Measurements from ENCODE around the gene BORCS5. TPM values are rescaled to one million over a fixed set of nuclear protein-coding genes. Genes with fewer than 3 reads are reported as not detected.

Gene BORCS5
- total and polyA plus RNA-seq, 5 experiments from 2014 or later: 12.4 to 18.4 (median 15.7) TPM

DNA sequence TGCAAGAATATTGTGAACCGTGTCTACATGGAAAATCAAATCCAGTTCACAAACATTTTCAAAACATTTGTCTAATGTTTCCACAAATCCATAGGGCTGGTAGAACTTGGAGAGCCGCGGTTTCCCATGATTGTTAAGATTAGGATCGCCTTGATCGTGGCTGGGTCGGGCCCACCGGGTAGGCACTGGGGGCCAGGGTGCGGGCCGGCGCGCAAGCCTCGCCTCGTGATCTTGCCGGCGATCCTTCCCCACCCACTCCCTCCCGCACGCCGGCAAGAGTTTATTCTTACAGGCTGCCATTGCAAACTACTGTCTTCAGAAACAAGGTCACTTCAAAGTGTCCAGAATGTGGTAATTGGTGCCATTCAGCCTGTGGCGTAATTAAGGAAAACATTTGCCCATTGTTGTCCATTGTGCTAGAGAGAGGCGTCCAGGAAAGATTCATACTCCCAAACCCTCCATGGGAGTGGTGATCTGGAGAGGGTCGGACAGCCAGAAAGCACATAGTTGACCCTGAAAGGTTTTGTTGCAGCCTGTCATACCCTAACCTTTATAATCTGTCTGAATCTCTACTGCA is 95.5 kb downstream of the BORCS5 start:
- H3K4me3 Mint-ChIP-seq: no peak overlapping the region
- H3K27me3 Mint-ChIP-seq: no peaks in the 10 kb centered on the region
- POLR2A ChIA-PET: no interaction called here
- H3K27ac Mint-ChIP-seq: peak overlapping the region in 1 of 10 donors; percentile 50
- no peaks in the 10 kb centered on the region for H3K9me3 Mint-ChIP-seq
- DNase-seq (no peak), ATAC-seq (no peak)
- peaks cover 2 to 12% (median 4%) of the 10 kb centered on the region in 4 donors for H3K4me1 Mint-ChIP-seq
- peaks cover 0 to 4% (median 3%) of the 10 kb centered on the region in 3 donors for H3K36me3 Mint-ChIP-seq

DNA sequence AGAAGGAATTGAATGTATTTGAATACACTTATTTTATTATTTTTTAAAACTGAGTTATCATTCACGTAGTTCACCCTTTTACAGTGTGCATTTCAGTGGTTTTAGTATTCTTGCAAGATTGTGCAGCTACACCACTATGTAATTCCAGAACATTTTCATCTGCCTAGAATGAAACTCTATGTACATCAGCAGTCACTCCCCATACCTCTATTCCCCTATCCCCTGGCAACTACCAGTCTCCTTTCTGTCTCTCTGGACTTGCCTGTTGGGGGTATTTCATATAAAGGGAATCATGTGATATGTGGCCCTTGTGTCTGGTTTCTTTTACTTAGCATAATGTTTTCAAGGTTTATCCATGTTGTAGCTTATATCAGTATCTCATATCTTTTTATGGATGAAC is 96.8 kb downstream of the BORCS5 start:
- Mint-ChIP-seq H3K36me3 (peaks cover 0 to 4% (median 3%) of the 10 kb centered on the region in 3 donors), H3K27me3 (no peaks in the 10 kb centered on the region), H3K4me1 (peaks cover 0 to 8% (median 3%) of the 10 kb centered on the region in 4 donors), H3K27ac (no peak overlapping the region), H3K4me3 (no peak overlapping the region), H3K9me3 (no peaks in the 10 kb centered on the region)
- no peak for DNase-seq
- POLR2A ChIA-PET: interaction anchor here (0.9 kb wide), 1 partner anchor 12 kb away, joined by 3 read pairs; no protein-coding TSS in a partner anchor
- no peak for ATAC-seq

DNA sequence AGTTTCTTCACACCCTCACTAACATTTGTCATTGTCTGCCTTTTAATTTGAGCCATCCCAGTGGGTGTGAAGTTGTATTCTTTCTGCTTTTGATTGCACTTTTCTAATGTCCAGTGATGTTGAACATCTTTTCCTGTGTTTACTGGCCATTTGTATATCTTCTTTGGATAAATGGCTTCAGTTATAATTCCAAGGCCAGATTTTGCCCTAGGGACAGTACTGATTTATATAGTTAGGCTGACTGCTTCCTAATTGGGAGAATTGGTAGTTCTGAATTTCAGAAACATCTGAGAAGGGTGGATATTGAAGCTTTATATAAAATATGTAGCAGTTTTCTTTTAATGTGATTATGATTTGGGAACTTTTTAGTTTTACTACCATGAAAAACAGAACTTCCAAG is 97.4 kb downstream of the BORCS5 start:
- H3K9me3 Mint-ChIP-seq: no peaks in the 10 kb centered on the region
- no peaks in the 10 kb centered on the region for H3K27me3 Mint-ChIP-seq
- no peak for ATAC-seq
- no peak overlapping the region for H3K4me3 Mint-ChIP-seq
- POLR2A ChIA-PET: no interaction called here
- peaks cover 0 to 4% (median 3%) of the 10 kb centered on the region in 3 donors for H3K36me3 Mint-ChIP-seq
- H3K4me1 Mint-ChIP-seq: peaks cover 0 to 4% (median 3%) of the 10 kb centered on the region in 4 donors
- no peak overlapping the region for H3K27ac Mint-ChIP-seq
- DNase-seq: no peak

DNA sequence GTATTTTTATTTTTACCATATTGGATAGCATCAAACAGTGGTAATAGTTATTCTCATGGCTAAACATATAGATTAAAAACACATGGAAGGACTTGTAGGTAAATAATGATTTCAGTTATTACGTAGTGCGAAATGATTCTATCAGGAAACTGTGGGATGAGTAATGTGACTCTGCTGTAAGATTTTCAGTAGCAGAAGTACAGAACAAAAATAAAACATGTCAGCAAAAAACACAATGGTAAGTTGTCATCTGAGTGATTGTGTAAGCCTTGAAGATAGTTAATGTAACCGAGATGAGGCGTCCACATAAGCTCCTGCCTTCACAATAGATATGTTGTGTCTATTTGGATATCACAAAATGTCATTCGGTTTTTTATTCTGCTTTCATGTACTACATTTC is 99.8 kb downstream of the BORCS5 start:
- H3K27ac Mint-ChIP-seq: peak overlapping the region in 5 of 10 donors; percentile 3 to 83 (median 55)
- H3K36me3 Mint-ChIP-seq: peaks cover 0 to 6% (median 6%) of the 10 kb centered on the region in 3 donors
- H3K4me3 Mint-ChIP-seq: no peak overlapping the region
- POLR2A ChIA-PET: no interaction called here
- H3K27me3 Mint-ChIP-seq: no peaks in the 10 kb centered on the region
- no peak for ATAC-seq
- peaks cover 4 to 7% (median 5%) of the 10 kb centered on the region in 4 donors for H3K4me1 Mint-ChIP-seq
- H3K9me3 Mint-ChIP-seq: no peaks in the 10 kb centered on the region
- DNase-seq: no peak

DNA sequence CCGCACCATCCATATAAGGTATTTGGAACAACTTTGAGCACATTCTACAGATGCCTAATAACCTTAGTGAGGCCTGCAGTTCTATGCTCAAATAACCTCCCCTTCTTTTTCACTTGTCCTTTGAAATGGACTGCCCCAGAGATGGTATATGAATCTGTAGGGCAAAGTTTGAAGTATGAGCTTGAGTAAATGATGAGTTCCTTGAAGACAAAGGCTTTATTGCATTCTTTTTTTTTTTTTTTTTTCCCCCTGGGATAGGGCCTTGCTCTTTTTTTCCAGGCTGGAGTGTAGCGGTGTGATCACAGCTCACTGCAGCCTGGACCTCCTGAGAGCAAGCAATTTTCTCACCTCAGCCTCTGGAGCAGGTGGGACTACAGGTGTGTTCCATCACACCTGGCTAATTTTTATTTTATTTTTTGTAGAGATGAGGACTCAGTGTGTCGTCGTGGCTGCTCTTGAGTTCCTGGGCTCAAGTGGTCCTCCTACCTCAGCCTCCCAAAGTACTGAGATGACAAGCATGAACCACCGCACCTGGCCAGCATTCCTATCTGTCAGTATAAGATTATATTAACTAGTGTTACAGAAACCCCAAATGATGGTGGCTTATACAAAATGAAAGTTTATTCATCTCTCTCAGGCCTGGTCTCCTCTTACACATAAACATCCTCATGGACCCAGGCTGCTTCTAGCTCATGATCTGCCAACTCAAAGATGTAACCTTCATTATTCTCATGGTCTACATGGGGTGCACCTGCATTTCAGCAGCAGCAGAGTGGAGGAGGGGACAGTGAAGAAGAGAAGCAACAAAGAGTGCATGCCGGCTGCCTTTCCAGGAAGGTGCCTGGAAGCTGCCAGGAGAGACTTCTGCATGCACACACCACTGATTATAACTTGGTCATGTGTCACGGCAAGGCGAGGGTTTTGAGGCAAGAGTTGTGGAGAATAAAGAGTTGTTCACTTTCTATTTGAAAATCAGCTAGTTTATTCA is 104.4 kb downstream of the BORCS5 start:
- ATAC-seq (no peak), DNase-seq (no peak)
- peak overlapping the region in 2 of 10 donors; percentile 29 to 61 for H3K4me3 Mint-ChIP-seq
- peaks cover 0 to 6% (median 5%) of the 10 kb centered on the region in 3 donors for H3K36me3 Mint-ChIP-seq
- H3K4me1 Mint-ChIP-seq: peaks cover 14 to 31% (median 27%) of the 10 kb centered on the region in 4 donors
- H3K27me3 Mint-ChIP-seq: no peaks in the 10 kb centered on the region
- POLR2A ChIA-PET: interaction anchor here (0.6 to 0.7 kb wide), 3 partner anchors 264 to 510 kb away, joined by 3 to 8 read pairs (median 3); no protein-coding TSS in a partner anchor
- peak overlapping the region in 8 of 10 donors; percentile 11 to 67 (median 46) for H3K27ac Mint-ChIP-seq
- no peaks in the 10 kb centered on the region for H3K9me3 Mint-ChIP-seq

DNA sequence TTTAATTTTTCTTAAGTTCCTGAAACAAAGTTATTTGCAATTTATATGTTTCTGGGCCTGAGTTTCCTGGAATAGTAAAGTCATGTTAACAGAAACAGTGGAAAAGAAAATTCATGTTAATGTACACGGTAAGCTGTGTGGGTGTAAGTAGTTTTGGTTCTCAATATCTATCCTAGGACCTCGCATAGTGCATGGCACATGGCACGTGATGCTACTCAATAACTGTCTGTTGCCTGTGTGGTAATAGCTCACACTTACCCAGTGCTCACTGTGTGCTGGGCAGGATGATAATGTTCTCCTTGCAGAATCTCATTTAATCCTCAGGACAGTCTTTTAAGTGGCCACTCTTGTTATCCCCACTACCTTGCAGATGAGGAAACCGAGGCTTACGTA is 105.0 kb downstream of the BORCS5 start:
- peaks cover 0 to 9% (median 7%) of the 10 kb centered on the region in 3 donors for H3K36me3 Mint-ChIP-seq
- H3K27ac Mint-ChIP-seq: peak overlapping the region in 7 of 10 donors; percentile 34 to 67 (median 49)
- H3K4me1 Mint-ChIP-seq: peaks cover 17 to 37% (median 33%) of the 10 kb centered on the region in 4 donors
- ATAC-seq (no peak), DNase-seq (no peak)
- H3K4me3 Mint-ChIP-seq: peak overlapping the region in 1 of 10 donors; percentile 15
- H3K9me3 Mint-ChIP-seq: no peaks in the 10 kb centered on the region
- POLR2A ChIA-PET: no interaction called here
- H3K27me3 Mint-ChIP-seq: no peaks in the 10 kb centered on the region

DNA sequence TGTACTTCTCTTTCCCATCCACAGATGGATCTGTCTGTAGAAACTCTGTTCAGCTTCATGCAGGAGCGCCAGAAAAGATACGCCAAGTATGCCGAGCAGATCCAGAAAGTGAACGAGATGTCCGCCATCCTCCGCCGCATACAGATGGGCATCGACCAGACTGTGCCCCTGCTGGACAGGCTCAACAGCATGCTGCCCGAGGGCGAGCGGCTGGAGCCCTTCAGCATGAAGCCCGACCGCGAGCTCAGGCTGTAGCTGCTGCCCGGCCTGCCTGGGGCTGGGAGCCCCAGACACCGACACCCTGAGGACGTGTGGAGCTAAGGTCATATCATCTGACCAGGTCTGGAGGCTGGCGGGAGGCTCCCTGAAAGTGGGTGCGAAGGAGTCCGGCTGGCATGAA is 108.6 kb downstream of the BORCS5 start:
- Mint-ChIP-seq H3K36me3 (peaks cover 4 to 20% (median 13%) of the 10 kb centered on the region in 3 donors), H3K27me3 (no peaks in the 10 kb centered on the region), H3K4me1 (peaks cover 28 to 62% (median 55%) of the 10 kb centered on the region in 4 donors), H3K27ac (peak overlapping the region; percentile 90 to 100 (median 96)), H3K4me3 (peak overlapping the region in 1 of 10 donors; percentile 19), H3K9me3 (no peaks in the 10 kb centered on the region)
- POLR2A ChIA-PET: interaction anchor here (0.5 to 4.5 kb wide), 10 partner anchors 10 to 823 kb away, joined by 3 to 44 read pairs (median 4); no protein-coding TSS in a partner anchor
- DNase-seq: no peak
- ATAC-seq: no peak

DNA sequence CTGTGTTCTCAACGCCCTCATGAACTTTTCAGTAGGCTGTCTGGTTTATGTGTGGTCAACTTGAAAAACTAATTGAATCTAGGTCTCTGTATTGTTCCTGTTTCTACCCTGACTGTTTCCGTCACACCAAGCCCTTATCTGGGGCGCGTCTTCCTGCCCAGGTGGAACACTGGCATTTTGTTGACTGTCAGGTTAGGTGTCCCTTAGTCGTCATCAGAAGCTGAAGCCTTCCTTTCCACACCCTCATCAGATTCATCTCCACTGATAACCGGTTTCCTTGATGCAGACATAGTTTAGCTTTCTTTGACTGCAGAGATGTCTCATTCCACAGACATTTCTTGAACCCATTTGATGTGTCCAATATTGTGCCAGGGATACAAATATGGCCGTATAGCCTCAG is 109.3 kb downstream of the BORCS5 start:
- H3K36me3 Mint-ChIP-seq: peaks cover 6 to 26% (median 16%) of the 10 kb centered on the region in 3 donors
- no peaks in the 10 kb centered on the region for H3K9me3 Mint-ChIP-seq
- POLR2A ChIA-PET: interaction anchor here (0.5 to 4.5 kb wide), 16 partner anchors 9 to 824 kb away, joined by 3 to 44 read pairs (median 4); partner anchors contain the start of genes BORCS5 and LRP6
- H3K4me1 Mint-ChIP-seq: peaks cover 30 to 68% (median 58%) of the 10 kb centered on the region in 4 donors
- DNase-seq (peak; percentile 23 to 92 (median 74)), ATAC-seq (peak; percentile 94 to 97)
- no peaks in the 10 kb centered on the region for H3K27me3 Mint-ChIP-seq
- peak overlapping the region; percentile 90 to 100 (median 96) for H3K27ac Mint-ChIP-seq
- H3K4me3 Mint-ChIP-seq: peak overlapping the region in 9 of 10 donors; percentile 58 to 86 (median 74)

DNA sequence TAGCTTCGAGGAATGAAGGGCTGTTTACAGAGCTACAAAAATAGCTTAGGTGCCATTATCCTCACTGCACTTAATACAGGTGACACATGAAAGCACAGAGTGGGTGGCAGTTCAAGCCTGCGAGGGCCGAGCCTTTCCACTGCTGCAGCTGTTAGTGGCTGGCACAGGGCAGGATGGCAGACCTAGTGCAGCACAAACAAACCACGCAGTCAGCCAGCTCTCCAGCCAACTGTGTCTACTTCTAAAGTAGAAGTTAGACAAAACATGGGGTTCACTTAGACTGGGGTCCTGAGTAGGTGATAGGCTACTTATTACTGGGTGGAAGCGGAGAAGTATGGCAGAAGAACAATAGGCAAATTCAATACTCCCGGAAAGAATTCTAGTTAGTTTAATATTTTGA is 110.4 kb downstream of the BORCS5 start:
- POLR2A ChIA-PET: interaction anchor here (0.6 to 4.5 kb wide), 9 partner anchors 8 to 230 kb away, joined by 3 to 44 read pairs (median 3); no protein-coding TSS in a partner anchor
- Mint-ChIP-seq H3K9me3 (no peaks in the 10 kb centered on the region), H3K4me3 (peak overlapping the region in 9 of 10 donors; percentile 36 to 72 (median 46)), H3K27me3 (no peaks in the 10 kb centered on the region), H3K4me1 (peaks cover 26 to 60% (median 52%) of the 10 kb centered on the region in 4 donors), H3K36me3 (peaks cover 6 to 30% (median 15%) of the 10 kb centered on the region in 3 donors), H3K27ac (peak overlapping the region; percentile 90 to 100 (median 96))
- ATAC-seq: peak; percentile 13 to 49
- DNase-seq: peak in 5 of 10 donors; percentile 5 to 39 (median 34)

DNA sequence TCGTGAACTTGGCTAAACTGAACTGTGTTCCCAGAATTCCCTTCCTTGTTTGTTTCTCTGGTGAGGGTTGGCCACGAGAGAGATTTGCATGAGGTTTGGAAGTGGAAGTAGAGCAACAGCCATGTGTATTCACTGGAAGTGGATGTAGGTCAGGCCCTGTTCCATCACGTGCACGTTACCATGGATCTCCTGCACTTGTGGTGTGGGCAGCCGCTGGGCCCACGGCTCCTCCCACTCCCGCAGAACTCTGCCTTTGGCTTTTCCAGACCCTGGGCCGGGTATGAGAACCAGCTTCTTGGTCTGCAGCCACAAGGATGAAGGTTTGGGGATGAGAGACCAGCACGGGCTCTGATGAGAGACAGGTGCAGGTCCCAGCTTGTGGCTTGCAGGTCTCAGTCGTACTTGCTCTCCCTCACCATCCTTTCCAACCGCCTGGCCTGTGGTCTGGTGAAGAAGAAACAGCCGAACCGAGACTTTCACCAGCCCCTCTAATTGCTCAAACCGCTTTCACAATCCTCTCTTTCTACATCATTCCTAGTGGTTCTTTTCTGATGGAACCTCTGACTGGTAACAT is 110.9 kb downstream of the BORCS5 start:
- H3K27me3 Mint-ChIP-seq: no peaks in the 10 kb centered on the region
- POLR2A ChIA-PET: interaction anchor here (0.8 to 4.5 kb wide), 3 partner anchors 13 to 96 kb away, joined by 3 to 44 read pairs (median 37); no protein-coding TSS in a partner anchor
- ATAC-seq: no peak
- H3K4me1 Mint-ChIP-seq: peaks cover 26 to 60% (median 52%) of the 10 kb centered on the region in 4 donors
- no peaks in the 10 kb centered on the region for H3K9me3 Mint-ChIP-seq
- peak in 2 of 10 donors; percentile 27 to 39 for DNase-seq
- peak overlapping the region in 9 of 10 donors; percentile 6 to 53 (median 39) for H3K4me3 Mint-ChIP-seq
- H3K36me3 Mint-ChIP-seq: peaks cover 6 to 30% (median 15%) of the 10 kb centered on the region in 3 donors
- H3K27ac Mint-ChIP-seq: peak overlapping the region; percentile 90 to 100 (median 96)

DNA sequence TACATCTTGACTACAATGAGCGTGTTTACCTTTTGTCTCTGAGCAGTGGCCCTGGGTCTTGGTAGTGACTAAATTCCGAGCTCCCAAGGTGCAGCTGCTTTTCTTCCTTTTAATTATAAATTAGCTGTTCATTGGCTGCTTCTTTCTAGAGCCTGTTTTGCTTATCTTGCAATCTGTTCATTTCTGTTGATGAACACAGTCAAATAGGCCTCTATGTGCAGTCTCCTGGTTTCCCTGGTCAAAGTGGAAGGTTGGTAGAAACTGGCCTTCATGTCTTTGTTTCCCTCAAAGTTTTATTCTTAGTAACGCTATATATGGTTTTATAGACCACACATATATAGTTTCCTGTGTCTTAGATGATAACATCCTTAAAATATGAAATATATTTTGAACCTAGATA is 111.7 kb downstream of the BORCS5 start:
- H3K4me1 Mint-ChIP-seq: peaks cover 27 to 64% (median 50%) of the 10 kb centered on the region in 4 donors
- H3K9me3 Mint-ChIP-seq: no peaks in the 10 kb centered on the region
- H3K36me3 Mint-ChIP-seq: peaks cover 11 to 35% (median 20%) of the 10 kb centered on the region in 3 donors
- no peaks in the 10 kb centered on the region for H3K27me3 Mint-ChIP-seq
- peak overlapping the region in 4 of 10 donors; percentile 20 to 46 (median 33) for H3K4me3 Mint-ChIP-seq
- POLR2A ChIA-PET: interaction anchor here (4.4 to 4.5 kb wide), 2 partner anchors 12 to 27 kb away, joined by 37 to 44 read pairs; no protein-coding TSS in a partner anchor
- ATAC-seq: no peak
- no peak for DNase-seq
- peak overlapping the region; percentile 90 to 100 (median 96) for H3K27ac Mint-ChIP-seq

DNA sequence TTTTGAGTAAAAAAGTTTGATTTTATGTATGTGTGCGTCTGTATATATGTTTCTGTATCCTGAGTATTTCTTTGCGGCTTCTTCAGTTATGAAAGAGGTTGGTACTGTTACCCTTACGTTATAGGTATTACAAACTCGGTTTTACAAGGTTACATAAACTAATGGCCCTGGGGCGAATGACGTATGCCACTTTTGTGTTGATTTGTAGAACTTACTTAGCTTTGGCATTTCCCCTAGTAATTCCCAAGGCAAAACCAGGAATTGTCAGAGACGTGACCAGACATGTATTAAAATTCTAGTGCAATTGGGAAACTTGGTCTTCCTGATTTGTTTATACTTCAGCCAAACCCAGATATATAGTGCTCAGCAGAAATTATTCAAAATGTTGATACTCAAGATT is 112.5 kb downstream of the BORCS5 start:
- ATAC-seq (no peak), DNase-seq (no peak)
- Mint-ChIP-seq H3K27ac (peak overlapping the region in 7 of 10 donors; percentile 8 to 96 (median 16)), H3K9me3 (no peaks in the 10 kb centered on the region), H3K36me3 (peaks cover 12 to 35% (median 23%) of the 10 kb centered on the region in 3 donors), H3K4me1 (peaks cover 27 to 71% (median 51%) of the 10 kb centered on the region in 4 donors), H3K27me3 (no peaks in the 10 kb centered on the region), H3K4me3 (no peak overlapping the region)
- POLR2A ChIA-PET: no interaction called here

All from naive thymus-derived CD8-positive, alpha-beta T cell (primary cell).